ENCODE measurements around the gene AP2B1.

AP2B1 gene

GRCh38 chr17:35775583-35775982, 188.5 kb downstream of the AP2B1 start:
- TF ChIP-seq, protein P1, sequence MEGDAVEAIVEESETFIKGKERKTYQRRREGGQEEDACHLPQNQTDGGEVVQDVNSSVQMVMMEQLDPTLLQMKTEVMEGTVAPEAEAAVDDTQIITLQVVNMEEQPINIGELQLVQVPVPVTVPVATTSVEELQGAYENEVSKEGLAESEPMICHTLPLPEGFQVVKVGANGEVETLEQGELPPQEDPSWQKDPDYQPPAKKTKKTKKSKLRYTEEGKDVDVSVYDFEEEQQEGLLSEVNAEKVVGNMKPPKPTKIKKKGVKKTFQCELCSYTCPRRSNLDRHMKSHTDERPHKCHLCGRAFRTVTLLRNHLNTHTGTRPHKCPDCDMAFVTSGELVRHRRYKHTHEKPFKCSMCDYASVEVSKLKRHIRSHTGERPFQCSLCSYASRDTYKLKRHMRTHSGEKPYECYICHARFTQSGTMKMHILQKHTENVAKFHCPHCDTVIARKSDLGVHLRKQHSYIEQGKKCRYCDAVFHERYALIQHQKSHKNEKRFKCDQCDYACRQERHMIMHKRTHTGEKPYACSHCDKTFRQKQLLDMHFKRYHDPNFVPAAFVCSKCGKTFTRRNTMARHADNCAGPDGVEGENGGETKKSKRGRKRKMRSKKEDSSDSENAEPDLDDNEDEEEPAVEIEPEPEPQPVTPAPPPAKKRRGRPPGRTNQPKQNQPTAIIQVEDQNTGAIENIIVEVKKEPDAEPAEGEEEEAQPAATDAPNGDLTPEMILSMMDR (IDR thresholded peaks at IDR 0.05; ENCODE audit: extremely low read depth, missing control alignments): no peak
- DNase-seq (ENCODE audit: low spot score): no peak

All from GM20000 (cell line).